SU-DHL-6 (cell line): Measurements from ENCODE around the gene MIEF1.
A peak's percentile ranks its signal among the peaks of the same experiment; 100 is the strongest.

Experiments used
- H2AFZ ChIP-seq: fragments of 200-600 bp; sonication (generic); 2 replicates; pipeline ENCODE4 v1.6.1; 2014; ENCODE audit warnings: low read depth, mild to moderate bottlenecking, moderate library complexity, mixed read lengths, antibody characterized with exemption, low read length; ENCODE audit not compliant: severe bottlenecking
- H3F3A ChIP-seq: fragments of 200-600 bp; shearing (Covaris generic); 2 replicates; pipeline ENCODE4 v1.6.0; 2016; ENCODE audit warnings: antibody characterized with exemption, mild to moderate bottlenecking; ENCODE audit not compliant: insufficient read depth
- H3K27ac ChIP-seq: fragments of 200-600 bp; sonication (generic); 2 replicates; pipeline ENCODE4 v1.5.1; 2016; ENCODE audit warnings: low read depth, mild to moderate bottlenecking, low read length, moderate library complexity, mixed read lengths
- H3K27me3 ChIP-seq: fragments of 200-600 bp; sonication (generic), shearing (Covaris generic); 2 replicates; pipeline ENCODE4 v1.6.0; 2014; ENCODE audit warnings: mild to moderate bottlenecking, low read length
- H3K36me3 ChIP-seq: fragments of 200-600 bp; sonication (generic); 2 replicates; pipeline ENCODE4 v1.6.1; 2014; ENCODE audit warnings: mild to moderate bottlenecking, low read length, mixed read lengths
- H3K4me2 ChIP-seq: fragments of 300-600, 200-600 bp; shearing (Covaris generic), sonication (generic); 2 replicates; pipeline ENCODE4 v1.6.0; 2014; ENCODE audit warnings: low read length, low read depth, mild to moderate bottlenecking; ENCODE audit not compliant: poor library complexity, severe bottlenecking
- H3K4me3 ChIP-seq: fragments of 200-600 bp; sonication (generic); 2 replicates; pipeline ENCODE4 v1.5.1; 2014; ENCODE audit warnings: antibody characterized with exemption, low read length, mild to moderate bottlenecking, mixed read lengths; ENCODE audit not compliant: insufficient read depth, poor library complexity, severe bottlenecking
- H3K79me2 ChIP-seq: fragments of 200-600 bp; sonication (generic); 2 replicates; pipeline ENCODE4 v1.6.1; 2014; ENCODE audit warnings: mild to moderate bottlenecking, low read length, moderate library complexity; ENCODE audit not compliant: insufficient read depth
- H3K9ac ChIP-seq: fragments of 200-600 bp; sonication (generic); 2 replicates; pipeline ENCODE4 v1.7.0; 2014; ENCODE audit warnings: mild to moderate bottlenecking, low read length
- H3K9me2 ChIP-seq: fragments of 200-600 bp; sonication (generic); replicated peaks from 2 replicates; pipeline ENCODE4 v1.6.1; 2014; ENCODE audit warnings: low read length; ENCODE audit not compliant: insufficient read depth
- H3K9me3 ChIP-seq: fragments of 200-600 bp; sonication (generic); 2 replicates; pipeline ENCODE4 v1.6.1; 2014; ENCODE audit warnings: low read length, mixed read lengths; ENCODE audit not compliant: insufficient read depth
- H4K20me1 ChIP-seq: fragments of 200-600 bp; sonication (generic); 2 replicates; pipeline ENCODE4 v1.6.1; 2014; ENCODE audit warnings: low read depth, mild to moderate bottlenecking, antibody characterized with exemption, low read length, moderate library complexity, mixed read lengths
- EZH2phosphoT487 ChIP-seq: fragments of 200-600 bp; sonication (generic), shearing (Covaris generic); conservative IDR thresholded peaks from 2 replicates; pipeline ENCODE4 v1.6.1; 2018; ENCODE audit warnings: mild to moderate bottlenecking, antibody characterized with exemption, low read length, moderate library complexity, mixed read lengths
- TF ChIP-seq, protein P1 (sequence below): fragments of 200-600 bp; sonication (generic); IDR thresholded peaks from one replicate; pipeline ENCODE4 v1.5.1; 2017; ENCODE audit warnings: antibody characterized with exemption, mild to moderate bottlenecking, low read length, moderate library complexity; ENCODE audit not compliant: insufficient read depth, poor library complexity, severe bottlenecking

Gene MIEF1

GRCh38 chr22:39492186-39492585, 9.9 kb upstream of the MIEF1 start:
- Histone ChIP-seq H3K4me2 (no peak overlapping the region), H3K79me2 (peaks cover 12% of the 10 kb centered on the region; the same call in 1 of the 2 replicates), H3K9ac (no peak overlapping the region), H3F3A (peaks cover 26% of the 10 kb centered on the region), H3K9me3 (no peaks in the 10 kb centered on the region), H2AFZ (no peak overlapping the region), H3K36me3 (no peaks in the 10 kb centered on the region), H3K27me3 (no peaks in the 10 kb centered on the region), H4K20me1 (no peaks in the 10 kb centered on the region; the same call in 1 of the 2 replicates), H3K9me2 (no peaks in the 10 kb centered on the region), H3K4me3 (no peak overlapping the region), H3K27ac (0 out of 2 replicates have a peak overlapping the region, but pooled peaks have one; percentile 5)
- TF ChIP-seq EZH2phosphoT487 = no peak
- TF ChIP-seq, protein P1, sequence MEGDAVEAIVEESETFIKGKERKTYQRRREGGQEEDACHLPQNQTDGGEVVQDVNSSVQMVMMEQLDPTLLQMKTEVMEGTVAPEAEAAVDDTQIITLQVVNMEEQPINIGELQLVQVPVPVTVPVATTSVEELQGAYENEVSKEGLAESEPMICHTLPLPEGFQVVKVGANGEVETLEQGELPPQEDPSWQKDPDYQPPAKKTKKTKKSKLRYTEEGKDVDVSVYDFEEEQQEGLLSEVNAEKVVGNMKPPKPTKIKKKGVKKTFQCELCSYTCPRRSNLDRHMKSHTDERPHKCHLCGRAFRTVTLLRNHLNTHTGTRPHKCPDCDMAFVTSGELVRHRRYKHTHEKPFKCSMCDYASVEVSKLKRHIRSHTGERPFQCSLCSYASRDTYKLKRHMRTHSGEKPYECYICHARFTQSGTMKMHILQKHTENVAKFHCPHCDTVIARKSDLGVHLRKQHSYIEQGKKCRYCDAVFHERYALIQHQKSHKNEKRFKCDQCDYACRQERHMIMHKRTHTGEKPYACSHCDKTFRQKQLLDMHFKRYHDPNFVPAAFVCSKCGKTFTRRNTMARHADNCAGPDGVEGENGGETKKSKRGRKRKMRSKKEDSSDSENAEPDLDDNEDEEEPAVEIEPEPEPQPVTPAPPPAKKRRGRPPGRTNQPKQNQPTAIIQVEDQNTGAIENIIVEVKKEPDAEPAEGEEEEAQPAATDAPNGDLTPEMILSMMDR = no peak

- no peak for TF ChIP-seq EZH2phosphoT487
- TF ChIP-seq, protein P1 = no peak
- Histone ChIP-seq H3K4me2 (no peak overlapping the region), H3K9me3 (no peaks in the 10 kb centered on the region), H3K9ac (no peak overlapping the region), H4K20me1 (no peaks in the 10 kb centered on the region; the same call in 1 of the 2 replicates), H3K36me3 (no peaks in the 10 kb centered on the region), H3K27ac (no peak overlapping the region; the same call in 1 of the 2 replicates), H2AFZ (no peak overlapping the region), H3K4me3 (no peak overlapping the region), H3F3A (peaks cover 26% of the 10 kb centered on the region), H3K9me2 (no peaks in the 10 kb centered on the region), H3K27me3 (no peaks in the 10 kb centered on the region), H3K79me2 (peaks cover 6% of the 10 kb centered on the region; the same call in 1 of the 2 replicates)
Observed at GRCh38 chr22:39493759-39494158, 8.3 kb upstream of the MIEF1 start.

DNA sequence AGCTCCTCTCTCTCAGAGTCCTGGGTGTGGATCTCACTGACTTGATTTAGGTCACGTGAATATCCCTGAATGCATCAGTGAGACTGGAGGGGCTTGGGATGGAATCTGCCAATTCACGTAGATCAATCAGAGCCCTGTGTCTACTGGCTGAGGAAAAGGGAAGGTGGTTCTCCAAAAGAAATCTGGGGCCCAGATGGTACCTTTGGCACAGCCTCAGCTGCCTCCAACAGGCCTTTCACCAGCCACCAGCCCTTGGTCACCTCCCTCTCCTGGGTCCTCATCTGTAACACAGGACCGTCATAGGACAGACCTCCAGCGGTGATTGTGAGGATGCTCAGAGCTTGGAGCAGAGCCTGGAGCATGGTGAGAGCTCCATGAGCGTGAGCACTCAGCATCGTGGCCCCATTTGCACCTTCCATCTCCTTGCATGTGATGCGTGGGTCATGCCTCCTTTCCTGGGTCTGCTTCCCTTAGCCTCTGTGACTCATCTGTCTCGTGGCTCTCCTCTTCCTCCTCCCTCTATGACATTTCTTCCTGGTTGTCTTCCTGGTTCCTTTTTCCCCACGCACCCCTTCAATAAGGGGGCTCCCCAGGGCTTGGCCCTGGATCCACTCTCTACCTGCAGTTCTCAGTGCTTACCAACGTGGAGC, 7.5 kb upstream of the MIEF1 start:
- Histone ChIP-seq H4K20me1 (no peaks in the 10 kb centered on the region; the same call in 1 of the 2 replicates), H3K9me2 (no peaks in the 10 kb centered on the region), H3K27ac (no peak overlapping the region), H3K79me2 (peaks cover 6% of the 10 kb centered on the region; the same call in 1 of the 2 replicates), H3K9ac (no peak overlapping the region), H3K9me3 (no peaks in the 10 kb centered on the region), H3K4me2 (no peak overlapping the region), H3F3A (peaks cover 23% of the 10 kb centered on the region), H2AFZ (no peak overlapping the region), H3K4me3 (no peak overlapping the region), H3K36me3 (no peaks in the 10 kb centered on the region), H3K27me3 (no peaks in the 10 kb centered on the region)
- TF ChIP-seq, protein P1 = no peak
- no peak for TF ChIP-seq EZH2phosphoT487
